HG03442 (cell line): ENCODE data around the gene MTHFD1.

Source experiments
- ATAC-seq: cut with Tn5 transposase; IDR thresholded peaks from one replicate; pipeline ENCODE4 v1.9.1; 2021; ENCODE audit warnings: mild to moderate bottlenecking, moderate library complexity; ENCODE audit not compliant: unreplicated experiment

Gene MTHFD1

GRCh38 chr14:64444984-64445845 is 57.1 kb downstream of the MTHFD1 start:
- peak; percentile 94 for ATAC-seq

DNA sequence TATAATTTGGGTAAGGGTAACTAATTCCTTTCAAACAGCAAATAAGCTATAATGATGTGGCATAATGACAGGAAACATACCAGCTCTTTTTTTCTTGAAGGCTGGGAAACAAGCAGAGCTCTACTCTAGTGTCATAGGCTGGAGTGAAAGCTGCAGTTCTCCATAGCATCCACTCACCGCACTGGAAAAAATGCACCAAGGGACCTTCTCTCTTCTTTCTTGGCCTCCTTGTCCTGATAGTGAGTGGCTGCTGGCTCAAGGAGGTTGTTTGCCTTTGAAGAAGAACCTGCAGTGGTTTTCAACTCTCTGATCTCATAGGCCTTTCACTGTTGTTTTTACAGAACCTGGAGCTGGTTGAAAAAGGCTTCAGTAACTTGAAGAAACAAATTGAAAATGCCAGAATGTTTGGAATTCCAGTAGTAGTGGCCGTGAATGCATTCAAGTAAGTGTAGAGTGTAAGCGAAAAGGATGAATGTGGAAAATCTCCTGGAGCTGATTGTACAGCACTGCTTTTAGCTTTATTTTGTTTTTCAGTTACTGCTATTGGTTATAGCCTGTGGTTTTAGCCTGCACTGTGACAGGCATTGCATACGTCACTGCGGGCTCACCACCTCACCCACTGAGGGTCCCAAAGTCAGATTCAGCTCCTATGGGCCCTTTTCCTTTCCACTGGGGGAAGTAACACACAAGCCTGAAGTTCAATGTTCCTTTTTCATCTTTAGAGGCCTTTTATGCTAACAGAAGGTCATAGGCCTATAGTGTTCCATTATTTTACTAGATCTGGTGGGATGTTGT is 59.9 kb downstream of the MTHFD1 start:
- ATAC-seq, result no peak

DNA sequence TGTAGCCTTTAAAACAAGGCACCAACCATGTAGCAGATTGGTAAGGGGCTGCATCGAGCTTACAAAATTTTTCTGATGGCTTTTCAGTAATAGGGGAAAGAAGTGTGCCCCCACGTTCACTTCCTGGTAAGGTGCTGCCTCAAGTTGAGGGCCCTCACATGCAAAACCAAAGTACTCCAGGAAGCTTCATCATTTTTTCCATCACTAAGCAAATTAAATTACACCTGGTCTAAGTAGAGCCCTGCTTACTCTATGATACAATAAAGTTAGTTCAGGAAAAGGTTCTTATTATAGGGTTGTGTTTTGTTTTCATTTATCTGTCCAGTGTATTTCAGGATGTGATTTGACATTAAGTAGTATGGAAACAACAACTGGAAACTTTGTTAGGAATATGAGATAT is 62.1 kb downstream of the MTHFD1 start:
- no peak for ATAC-seq

DNA sequence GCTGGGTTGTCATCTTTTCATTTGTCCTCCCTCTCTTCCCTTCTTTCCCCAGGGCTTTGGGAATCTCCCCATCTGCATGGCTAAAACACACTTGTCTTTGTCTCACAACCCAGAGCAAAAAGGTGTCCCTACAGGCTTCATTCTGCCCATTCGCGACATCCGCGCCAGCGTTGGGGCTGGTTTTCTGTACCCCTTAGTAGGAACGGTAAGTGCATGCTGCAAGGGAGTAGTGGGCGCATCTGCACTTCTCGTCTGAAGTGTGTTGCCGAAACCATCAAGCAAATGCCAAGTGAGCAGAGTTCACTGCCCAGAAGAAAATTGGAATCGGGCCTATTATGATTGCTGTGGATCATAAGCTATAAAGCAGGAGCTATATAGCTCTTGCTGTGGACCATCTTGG is 66.5 kb downstream of the MTHFD1 start:
- ATAC-seq, result no peak

GRCh38 chr14:64459405-64460136 is 71.4 kb downstream of the MTHFD1 start:
- ATAC-seq, result no peak

DNA sequence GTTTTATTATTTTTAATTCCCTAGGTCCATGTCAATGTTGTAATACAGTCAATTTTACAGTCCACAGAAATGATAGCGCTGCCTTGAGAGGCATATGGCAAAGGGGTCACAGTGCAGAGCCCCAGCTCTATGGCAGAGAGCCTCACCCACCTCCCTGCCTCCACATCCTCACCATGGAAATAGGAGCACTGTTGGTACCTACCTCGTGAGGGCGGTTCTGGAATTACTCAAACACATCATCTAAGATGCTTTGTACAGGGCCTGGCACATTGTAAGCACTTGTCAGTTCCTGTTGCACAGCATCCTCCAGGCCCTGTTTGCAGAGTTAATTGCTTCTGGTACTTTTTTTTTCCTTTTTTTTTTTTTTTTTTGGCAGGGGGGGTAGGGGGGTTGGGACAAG is 73.1 kb downstream of the MTHFD1 start:
- no peak for ATAC-seq

DNA sequence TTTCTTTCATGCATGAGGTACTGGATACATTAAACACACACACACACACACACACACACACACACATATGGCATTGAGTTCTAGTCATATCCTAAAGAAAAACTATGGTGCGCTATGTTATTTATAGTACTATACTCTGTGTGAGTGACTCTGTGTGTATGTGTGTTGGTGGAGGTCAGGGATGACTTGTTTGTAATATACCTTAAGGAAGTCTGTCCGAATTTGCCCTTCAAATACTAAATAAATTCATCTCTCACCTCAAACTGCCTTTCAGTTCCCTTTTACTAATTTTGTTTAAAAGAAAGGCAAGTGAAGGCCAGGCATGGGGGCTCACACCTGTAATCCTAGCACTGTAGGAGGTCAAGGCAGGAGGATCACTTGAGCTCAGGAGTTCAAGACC is 75.0 kb downstream of the MTHFD1 start:
- ATAC-seq, result peak; percentile 34

DNA sequence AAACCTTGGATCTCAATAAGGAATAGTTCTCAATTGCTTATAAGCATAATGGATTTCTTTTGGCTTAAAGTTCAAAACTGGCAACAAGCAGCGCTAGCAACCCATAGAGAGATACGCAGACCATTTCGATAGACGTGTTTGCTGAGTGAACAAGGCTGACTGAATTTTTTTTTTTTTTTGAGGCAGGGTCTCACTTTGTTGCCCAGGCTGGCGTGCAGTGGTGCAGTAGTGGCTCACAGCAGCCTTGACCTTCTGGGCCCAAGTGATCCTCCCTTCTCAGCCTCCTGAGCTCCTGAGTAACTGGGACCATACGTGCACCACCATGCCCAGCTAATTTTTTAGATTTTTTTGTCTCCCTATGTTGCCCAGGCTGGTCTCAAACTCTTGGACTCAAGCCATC is 75.7 kb downstream of the MTHFD1 start:
- no peak for ATAC-seq

DNA sequence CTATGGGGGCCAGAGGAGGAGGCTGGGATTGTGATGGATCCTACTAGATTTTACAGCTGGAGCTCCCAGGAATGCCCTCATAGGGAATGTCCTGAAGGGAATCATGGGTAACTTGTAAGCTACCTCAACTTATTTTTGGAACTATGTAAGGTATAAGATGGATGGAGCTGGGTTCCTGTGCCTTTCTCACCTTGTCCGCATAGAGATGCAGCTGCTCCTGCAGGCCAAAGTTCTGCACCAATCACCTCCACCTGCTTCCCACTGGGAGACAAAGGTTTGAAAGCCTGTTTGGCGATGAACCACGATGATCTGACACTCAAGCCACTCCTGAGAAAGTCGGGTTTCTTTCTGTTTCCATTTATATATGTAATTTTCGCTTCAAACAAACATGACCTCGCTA is 76.5 kb downstream of the MTHFD1 start:
- ATAC-seq, result peak; percentile 9

DNA sequence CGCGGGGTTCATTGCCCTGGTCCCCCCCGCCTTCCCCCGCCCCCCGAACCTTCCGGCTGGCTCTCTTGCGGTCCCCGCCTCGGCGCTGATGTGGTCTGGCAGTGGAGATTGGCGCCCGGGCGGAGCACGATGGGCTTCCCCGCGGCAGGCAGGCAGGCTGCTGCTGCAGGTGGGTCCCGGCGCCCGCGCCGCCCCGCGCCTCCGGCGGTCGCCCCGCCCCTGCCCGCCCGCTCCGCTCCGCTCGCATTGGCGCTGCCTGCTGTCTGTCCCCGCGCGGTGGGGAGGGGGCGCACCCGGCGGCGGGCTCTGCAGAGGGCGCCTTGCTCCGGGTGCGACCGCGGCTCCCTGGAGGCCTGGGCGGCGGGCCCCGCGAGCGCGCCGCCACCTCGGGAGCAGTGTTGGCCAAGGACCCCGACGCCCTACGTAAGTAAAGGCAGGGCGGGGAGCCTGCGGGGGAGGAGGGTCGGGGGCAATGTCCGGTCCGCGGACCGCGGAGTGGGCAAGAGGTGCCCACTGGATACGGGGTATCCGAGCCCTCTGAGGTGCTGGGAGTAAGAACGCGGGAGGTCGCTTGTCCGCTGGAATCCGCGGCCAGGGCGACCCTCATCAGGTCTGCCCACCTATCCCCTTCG is 77.2 kb downstream of the MTHFD1 start, which contains the start of gene AKAP5:
Gene AKAP5 (plus strand): TSS at position 309 of the 632 bp plus-strand sequence. CDS start 2,896 bp downstream, outside the sequence.
- ATAC-seq, result peak; percentile 57

GRCh38 chr14:64465831-64466554 is 77.8 kb downstream of the MTHFD1 start:
- no peak for ATAC-seq

- ATAC-seq, result no peak
Observed at GRCh38 chr14:64467101-64467500, 78.9 kb downstream of the MTHFD1 start.

DNA sequence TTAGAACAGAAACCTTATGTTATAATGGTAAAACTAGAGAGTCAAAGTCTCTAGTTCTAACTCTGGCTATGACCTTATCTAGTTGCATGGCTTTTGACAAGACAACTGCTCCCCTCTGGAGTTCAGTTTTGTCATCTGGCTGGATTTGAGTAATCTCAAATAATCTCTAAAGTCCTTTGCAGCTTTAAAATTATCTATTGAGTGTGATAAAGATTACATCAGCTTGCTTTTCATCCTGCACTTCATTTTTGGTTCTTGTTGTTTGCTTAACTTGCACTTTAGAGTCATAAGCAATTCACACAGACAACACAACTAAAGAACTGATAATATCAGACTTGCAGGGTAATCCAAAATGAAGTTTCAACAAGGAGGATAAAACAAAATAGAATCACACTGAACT is 79.4 kb downstream of the MTHFD1 start:
- no peak for ATAC-seq

DNA sequence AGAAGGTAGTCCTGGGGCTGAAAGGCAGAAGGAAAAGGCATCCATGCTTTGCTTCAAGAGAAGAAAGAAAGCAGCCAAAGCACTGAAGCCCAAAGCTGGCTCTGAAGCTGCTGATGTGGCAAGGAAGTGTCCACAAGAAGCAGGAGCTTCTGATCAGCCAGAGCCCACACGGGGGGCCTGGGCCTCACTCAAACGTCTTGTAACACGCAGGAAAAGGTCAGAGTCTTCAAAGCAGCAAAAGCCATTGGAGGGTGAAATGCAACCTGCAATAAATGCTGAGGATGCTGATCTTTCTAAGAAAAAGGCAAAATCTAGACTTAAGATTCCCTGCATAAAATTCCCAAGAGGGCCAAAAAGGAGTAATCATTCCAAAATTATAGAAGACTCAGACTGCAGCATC is 80.3 kb downstream of the MTHFD1 start:
- ATAC-seq, result no peak

DNA sequence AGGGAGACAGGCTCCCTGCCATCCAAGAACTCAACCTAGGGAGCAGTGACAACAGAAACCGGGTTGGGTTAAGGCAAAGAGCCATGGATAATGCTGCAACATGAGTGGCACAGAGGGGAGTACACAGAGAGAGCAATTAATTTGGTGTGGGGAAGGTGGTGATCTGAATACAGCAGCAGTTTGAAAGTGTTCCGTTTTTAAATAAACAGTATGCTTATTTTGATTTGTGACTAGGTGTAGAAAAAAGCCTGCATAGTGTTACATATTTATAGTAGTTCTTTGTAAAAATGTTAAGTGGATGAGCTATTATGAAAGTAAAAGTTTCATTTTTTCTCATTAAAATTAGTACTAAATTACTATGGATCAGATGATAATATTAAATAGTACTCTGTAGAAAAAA is 85.9 kb downstream of the MTHFD1 start:
- no peak for ATAC-seq

DNA sequence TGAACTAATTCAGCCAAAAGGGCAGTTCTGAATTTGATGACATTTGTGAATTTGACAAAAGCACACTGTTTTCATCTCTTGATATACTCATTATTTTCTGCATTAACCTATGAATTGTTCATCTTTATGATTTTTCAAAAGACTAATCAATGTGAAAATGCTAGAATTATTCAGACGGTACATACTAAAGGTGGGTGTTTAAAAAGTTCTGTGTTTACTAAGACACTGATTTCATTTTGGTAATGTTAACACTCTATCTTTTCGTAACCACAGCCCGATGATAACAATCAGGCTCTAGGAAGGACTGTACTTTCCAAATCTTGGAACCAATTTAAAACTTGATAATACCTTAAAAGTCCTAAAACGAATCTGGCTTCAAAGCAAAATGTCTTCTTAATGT is 86.5 kb downstream of the MTHFD1 start:
- ATAC-seq, result no peak

DNA sequence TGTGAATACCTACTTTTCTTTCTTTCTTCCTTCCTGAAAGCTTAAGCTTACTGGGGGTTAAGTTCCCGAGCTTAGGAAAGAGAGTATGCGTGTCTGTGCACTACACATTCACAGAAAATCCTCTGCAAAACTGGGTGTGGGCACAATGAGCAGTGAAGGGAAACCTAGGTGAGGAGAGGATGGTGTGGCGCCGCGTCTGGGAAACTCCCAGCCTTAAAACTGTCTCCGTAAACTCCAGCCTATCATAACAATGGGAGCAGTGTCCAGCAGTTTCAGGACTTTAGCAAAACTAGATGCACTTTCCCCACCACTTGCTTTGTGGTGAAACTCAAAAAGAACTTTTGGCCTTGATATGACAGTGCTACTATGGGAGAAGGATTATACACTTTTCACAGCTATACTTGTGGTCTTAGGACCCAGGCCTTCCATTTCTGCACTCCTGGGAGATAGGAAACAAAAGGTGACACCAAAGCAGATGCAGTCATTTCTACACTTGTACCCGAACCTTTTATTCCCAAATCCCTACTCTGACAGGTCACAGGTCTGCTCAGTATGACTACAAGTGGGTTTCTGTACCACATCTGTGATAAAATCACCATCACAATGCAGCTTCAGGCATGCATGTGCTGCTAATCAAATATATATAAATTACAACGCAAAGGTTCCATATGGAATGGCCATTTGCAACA is 87.6 kb downstream of the MTHFD1 start:
- ATAC-seq, result no peak

GRCh38 chr14:64476438-64476837 is 88.3 kb downstream of the MTHFD1 start:
- ATAC-seq, result no peak

- ATAC-seq, result no peak
Observed at GRCh38 chr14:64478634-64479250, 90.6 kb downstream of the MTHFD1 start.
